IMR-90 (cell line): ENCODE data around the gene ENAH. TPM values are rescaled to one million over a fixed set of nuclear protein-coding genes. Genes with fewer than 3 reads are reported as not detected.
"Not testable (repeated sequence)": the region's sequence is repeated elsewhere in the genome, so short reads cannot be mapped to it uniquely, and the experiment has no call there.

ENCODE experiments used
- ATAC-seq: fragments of 200-7000 bp; cut with Tn5 transposase; 2 replicates; pipeline ENCODE4 v1.9.1; 2020; ENCODE audit warnings: low read depth, mild to moderate bottlenecking, moderate library complexity
- BruUV-seq: library from RNA; stranded (reverse); fragments of 400-500 nt; replicated peaks from 2 replicates; lab custom pipeline; 2021; lab: Mats Ljungman, UMichigan
- CTCF ChIA-PET: fragments of 300-600 bp; formaldehyde crosslinking; extraction: SDS; loops from one replicate; lab custom pipeline; 2021; ENCODE audit warnings: antibody characterized with exemption; lab: Yijun Ruan, JAX
- POLR2A ChIA-PET: fragments of 300-600 bp; sonication (Branson Sonifier 250); formaldehyde crosslinking; loops from one replicate; lab custom pipeline; 2022; ENCODE audit warnings: antibody characterized with exemption; ENCODE audit not compliant: unreplicated experiment; lab: Charles Lee
- DNase-seq: peaks from one replicate; pipeline ENCODE4 v3.0.0; 2013
- H2AFZ ChIP-seq: replicated peaks from 2 replicates; pipeline ENCODE3; 2013; ENCODE audit warnings: low read length, mild to moderate bottlenecking; ENCODE audit not compliant: poor library complexity
- H2AK5ac ChIP-seq: 2 replicates; pipeline ENCODE4 v1.6.1; 2013; ENCODE audit warnings: low read depth, low read length, inconsistent platforms
- H2AK9ac ChIP-seq: replicated peaks from 2 replicates; pipeline ENCODE3; 2013; ENCODE audit warnings: mild to moderate bottlenecking, low read depth, low read length, moderate library complexity; ENCODE audit not compliant: poor library complexity
- H2BK120ac ChIP-seq: 2 replicates; pipeline ENCODE4 v1.6.1; 2013; ENCODE audit warnings: low read depth, low read length, inconsistent platforms
- H2BK15ac ChIP-seq: 3 replicates; pipeline ENCODE4 v1.6.1; 2013; ENCODE audit warnings: low read depth, low read length, inconsistent platforms
- H2BK20ac ChIP-seq: 2 replicates; pipeline ENCODE4 v1.6.1; 2013; ENCODE audit warnings: low read depth, mild to moderate bottlenecking, inconsistent platforms, low read length, moderate library complexity
- H2BK5ac ChIP-seq: 2 replicates; pipeline ENCODE4 v1.6.1; 2013; ENCODE audit warnings: mild to moderate bottlenecking, low read depth, low read length, inconsistent platforms; ENCODE audit not compliant: poor library complexity, severe bottlenecking
- H3K14ac ChIP-seq: replicated peaks from 2 replicates; pipeline ENCODE4 v1.6.1; 2013; ENCODE audit warnings: low read depth, low read length, inconsistent platforms
- H3K18ac ChIP-seq: 2 replicates; pipeline ENCODE4 v1.6.1; 2013; ENCODE audit warnings: low read depth, low read length, control low read depth
- H3K23ac ChIP-seq: 2 replicates; pipeline ENCODE4 v1.6.1; 2013; ENCODE audit warnings: low read depth, low read length, inconsistent platforms
- H3K27ac ChIP-seq: 2 replicates; pipeline ENCODE4 v1.5.1; 2013; ENCODE audit warnings: mild to moderate bottlenecking, control low read depth, low read length; ENCODE audit not compliant: insufficient read depth
- H3K27me3 ChIP-seq: 2 replicates; pipeline ENCODE4 v1.6.1; 2013; ENCODE audit warnings: low read length; ENCODE audit not compliant: control insufficient read depth, insufficient read depth
- H3K36me3 ChIP-seq: 2 replicates; pipeline ENCODE4 v1.6.1; 2013; ENCODE audit warnings: low read length, mixed read lengths; ENCODE audit not compliant: control insufficient read depth, insufficient read depth
- H3K4ac ChIP-seq: 2 replicates; pipeline ENCODE4 v1.6.1; 2013; ENCODE audit warnings: low read depth, low read length, inconsistent platforms
- H3K4me1 ChIP-seq: 2 replicates; pipeline ENCODE4 v1.6.1; 2013; ENCODE audit warnings: low read length, mixed read lengths; ENCODE audit not compliant: control insufficient read depth, insufficient read depth
- H3K4me2 ChIP-seq: 2 replicates; pipeline ENCODE4 v1.6.1; 2013; ENCODE audit warnings: low read depth, mild to moderate bottlenecking, control low read depth, low read length, moderate library complexity
- H3K4me3 ChIP-seq: 2 replicates; pipeline ENCODE4 v1.5.1; 2013; ENCODE audit warnings: low read depth, mild to moderate bottlenecking, control low read depth, low read length, moderate library complexity; ENCODE audit not compliant: insufficient read depth
- H3K56ac ChIP-seq: 2 replicates; pipeline ENCODE4 v1.6.1; 2013; ENCODE audit warnings: low read length, inconsistent platforms; ENCODE audit not compliant: insufficient read depth; ENCODE audit errors: extremely low read depth
- H3K79me1 ChIP-seq, 2 experiments: 2 replicates each; pipeline ENCODE4 v1.6.1; 2013; ENCODE audit warnings: low read length in 2 of 2, inconsistent platforms in 1 of 2, low read depth in 1 of 2
- H3K9ac ChIP-seq: 2 replicates; pipeline ENCODE4 v1.6.1; 2013; ENCODE audit warnings: low read depth, low read length, control low read depth
- H3K9me1 ChIP-seq: 2 replicates; pipeline ENCODE4 v1.6.1; 2013; ENCODE audit warnings: low read length, inconsistent platforms; ENCODE audit not compliant: insufficient read depth
- H3K9me3 ChIP-seq: 2 replicates; pipeline ENCODE4 v1.6.1; 2013; ENCODE audit warnings: low read length; ENCODE audit not compliant: control insufficient read depth, insufficient read depth
- H4K20me1 ChIP-seq: 2 replicates; pipeline ENCODE4 v1.6.1; 2013; ENCODE audit warnings: low read length, inconsistent platforms; ENCODE audit not compliant: insufficient read depth
- H4K5ac ChIP-seq: 2 replicates; pipeline ENCODE4 v1.6.1; 2013; ENCODE audit warnings: mild to moderate bottlenecking, low read depth, low read length, control low read depth
- H4K8ac ChIP-seq, 2 experiments: 2 replicates each; pipeline ENCODE4 v1.6.1; 2013; ENCODE audit warnings: low read depth in 2 of 2, low read length in 2 of 2, control low read depth in 1 of 2, inconsistent platforms in 1 of 2
- H4K91ac ChIP-seq: 2 replicates; pipeline ENCODE4 v1.6.1; 2013; ENCODE audit warnings: low read depth, low read length, inconsistent platforms; ENCODE audit not compliant: insufficient read depth
- CEBPB ChIP-seq: IDR thresholded peaks from 2 replicates; pipeline ENCODE4 v1.6.1; 2012; ENCODE audit warnings: low read depth, low read length, improper control_type of control experiment
- CHD1 ChIP-seq: IDR thresholded peaks from 2 replicates; pipeline ENCODE4 v1.6.1; 2012; ENCODE audit warnings: low read depth, low read length, improper control_type of control experiment
- MAFK ChIP-seq: IDR thresholded peaks from 2 replicates; pipeline ENCODE4 v1.6.1; 2012; ENCODE audit warnings: low read depth, low read length, improper control_type of control experiment
- MXI1 ChIP-seq: IDR thresholded peaks from 2 replicates; pipeline ENCODE4 v1.6.1; 2012; ENCODE audit warnings: low read depth, mild to moderate bottlenecking, low read length, moderate library complexity, borderline replicate concordance
- RCOR1 ChIP-seq: IDR thresholded peaks from 2 replicates; pipeline ENCODE4 v1.6.1; 2012; ENCODE audit warnings: mild to moderate bottlenecking, low read length, improper control_type of control experiment; ENCODE audit not compliant: insufficient replicate concordance
- SMC3 ChIP-seq: fragments of 150-350 bp; IDR thresholded peaks from 2 replicates; pipeline ENCODE4 v1.6.1; 2016; ENCODE audit warnings: low read depth, mild to moderate bottlenecking, antibody characterized with exemption, low read length, moderate library complexity
- WGBS, 2 experiments: methylation state at CpG; one replicate each; pipeline versions ENCODE4 v1.1.5 to v1.1.7; 2013; ENCODE audit warnings: missing lambda C conversion rate in 2 of 2; ENCODE audit not compliant: insufficient read length in 1 of 2; ENCODE audit errors: extremely low coverage in 2 of 2; 5-methylcytosine and 5-hydroxymethylcytosine counted together
- dilution Hi-C: fragments of 300-500 bp; cut with HindIII; formaldehyde crosslinking; loops from one replicate; pipeline ENCODE4 v1.14.3; 2018; ENCODE audit warnings: low sequenced_read_pairs; ENCODE audit not compliant: unreplicated experiment
- in situ Hi-C: fragments of 300-500 bp; cut with MboI; formaldehyde crosslinking; loops from 3 replicates; pipeline ENCODE4 v1.14.3; 2019; ENCODE audit warnings: low sequenced_read_pairs, inconsistent platforms, mixed read lengths
- intact Hi-C: fragments of 100-400 bp; cut with micrococcal nuclease; formaldehyde crosslinking; loops from 2 replicates; pipeline ENCODE4 v1.10.0; 2022
- polyA plus RNA-seq, 3 experiments: library from polyadenylated mRNA; depleted of rRNA; stranded (reverse); fragments of >200 nt; gene quantifications; 2 replicates each; pipeline ENCODE4 v1.2.3, GENCODE V29; 2012; ENCODE audit warnings: low replicate concordance in 1 of 3
- total RNA-seq: library from RNA; depleted of rRNA; stranded (reverse); fragments of >200 nt; gene quantifications from 2 replicates; pipeline ENCODE4 v1.2.3, GENCODE V29; 2012

Gene ENAH
- total and polyA plus RNA-seq, 2 of the 4 experiments (the other 2 are of a cell fraction), result 61.3 to 86.9 TPM

GRCh38 chr1:225699336-225699735 lies 46.4 kb upstream of the ENAH start (continued):
- no peak for TF ChIP-seq RCOR1
- no peak for TF ChIP-seq MAFK
- TF ChIP-seq SMC3, result no peak
- TF ChIP-seq MXI1, result no peak
- TF ChIP-seq CHD1, result no peak
- TF ChIP-seq CEBPB, result no peak

- H3K18ac ChIP-seq, H2BK120ac ChIP-seq, CTCF ChIA-PET, H3K27me3 ChIP-seq, POLR2A ChIA-PET, BruUV-seq, H4K5ac ChIP-seq, H4K8ac ChIP-seq, H2AK5ac ChIP-seq, H3K9ac ChIP-seq, H2BK15ac ChIP-seq, H3K56ac ChIP-seq, H3K4me2 ChIP-seq, H3K9me3 ChIP-seq, H2AK9ac ChIP-seq, H3K4ac ChIP-seq, H3K9me1 ChIP-seq, dilution Hi-C loops, H3K79me1 ChIP-seq, DNase-seq, H3K14ac ChIP-seq, H4K91ac ChIP-seq, H3K23ac ChIP-seq, H2AFZ ChIP-seq, H2BK20ac ChIP-seq, H3K4me3 ChIP-seq, ATAC-seq, in situ Hi-C loops, H2BK5ac ChIP-seq, H3K27ac ChIP-seq, H4K20me1 ChIP-seq, H3K36me3 ChIP-seq: not testable (repeated sequence)
- H3K4me1 ChIP-seq, result peaks cover 25% of the 10 kb centered on the region
- intact Hi-C loops, result loop anchor here (5.0 kb wide), 1 partner anchor 74 kb away; no protein-coding TSS in a partner anchor
- WGBS, 2 experiments, result no CpG with 5 or more reads among the region's 4 CpGs
These were observed 45.3 kb upstream of the ENAH start for GRCh38 chr1:225698194-225698593.
